PFSK-1 (cell line): ENCODE measurements around the gene TEX51.

Experiments
- FOXP2 ChIP-seq: optimal IDR thresholded peaks from 2 replicates; pipeline ENCODE3; 2011; ENCODE audit warnings: borderline replicate concordance, control low read depth, inconsistent platforms; ENCODE audit not compliant: insufficient read depth; ENCODE audit errors: extremely low read length, extremely low read depth
- POLR2AphosphoS5 ChIP-seq: IDR thresholded peaks from 2 replicates; pipeline ENCODE4 v1.6.1; 2012; ENCODE audit warnings: low read depth, mild to moderate bottlenecking, control low read depth, low read length, moderate library complexity
- SIN3A ChIP-seq: IDR thresholded peaks from 2 replicates; pipeline ENCODE4 v1.6.1; 2012; ENCODE audit warnings: mild to moderate bottlenecking, low read length, moderate library complexity, borderline replicate concordance; ENCODE audit not compliant: insufficient read depth
- TAF1 ChIP-seq: IDR thresholded peaks from 2 replicates; pipeline ENCODE4 v1.6.1; 2012; ENCODE audit warnings: low read length, control low read depth, borderline replicate concordance; ENCODE audit not compliant: insufficient read depth
- TF ChIP-seq, protein P1 (sequence below), 2 experiments: IDR thresholded peaks; 2 replicates each; pipeline versions ENCODE4 v1.6.1 to v1.8.0; 2011 to 2012; ENCODE audit warnings: low read depth in 2 of 2, low read length in 2 of 2, control low read depth in 1 of 2, inconsistent platforms in 1 of 2, mild to moderate bottlenecking in 1 of 2, moderate library complexity in 1 of 2; ENCODE audit not compliant: insufficient read depth in 1 of 2

TEX51 gene

GRCh38 chr2:126914811-126915500 is 16.3 kb downstream of the TEX51 start:
- TF ChIP-seq POLR2AphosphoS5 (no peak), SIN3A (no peak), TAF1 (no peak), FOXP2 (no peak)
- TF ChIP-seq, protein P1, sequence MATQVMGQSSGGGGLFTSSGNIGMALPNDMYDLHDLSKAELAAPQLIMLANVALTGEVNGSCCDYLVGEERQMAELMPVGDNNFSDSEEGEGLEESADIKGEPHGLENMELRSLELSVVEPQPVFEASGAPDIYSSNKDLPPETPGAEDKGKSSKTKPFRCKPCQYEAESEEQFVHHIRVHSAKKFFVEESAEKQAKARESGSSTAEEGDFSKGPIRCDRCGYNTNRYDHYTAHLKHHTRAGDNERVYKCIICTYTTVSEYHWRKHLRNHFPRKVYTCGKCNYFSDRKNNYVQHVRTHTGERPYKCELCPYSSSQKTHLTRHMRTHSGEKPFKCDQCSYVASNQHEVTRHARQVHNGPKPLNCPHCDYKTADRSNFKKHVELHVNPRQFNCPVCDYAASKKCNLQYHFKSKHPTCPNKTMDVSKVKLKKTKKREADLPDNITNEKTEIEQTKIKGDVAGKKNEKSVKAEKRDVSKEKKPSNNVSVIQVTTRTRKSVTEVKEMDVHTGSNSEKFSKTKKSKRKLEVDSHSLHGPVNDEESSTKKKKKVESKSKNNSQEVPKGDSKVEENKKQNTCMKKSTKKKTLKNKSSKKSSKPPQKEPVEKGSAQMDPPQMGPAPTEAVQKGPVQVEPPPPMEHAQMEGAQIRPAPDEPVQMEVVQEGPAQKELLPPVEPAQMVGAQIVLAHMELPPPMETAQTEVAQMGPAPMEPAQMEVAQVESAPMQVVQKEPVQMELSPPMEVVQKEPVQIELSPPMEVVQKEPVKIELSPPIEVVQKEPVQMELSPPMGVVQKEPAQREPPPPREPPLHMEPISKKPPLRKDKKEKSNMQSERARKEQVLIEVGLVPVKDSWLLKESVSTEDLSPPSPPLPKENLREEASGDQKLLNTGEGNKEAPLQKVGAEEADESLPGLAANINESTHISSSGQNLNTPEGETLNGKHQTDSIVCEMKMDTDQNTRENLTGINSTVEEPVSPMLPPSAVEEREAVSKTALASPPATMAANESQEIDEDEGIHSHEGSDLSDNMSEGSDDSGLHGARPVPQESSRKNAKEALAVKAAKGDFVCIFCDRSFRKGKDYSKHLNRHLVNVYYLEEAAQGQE (IDR thresholded peaks at IDR 0.05; ENCODE audit: insufficient read depth in 1 of 2, low read depth in 2 of 2, low read length in 2 of 2): no peak

GRCh38 chr2:126915903-126916302 is 17.2 kb downstream of the TEX51 start:
- TF ChIP-seq TAF1 (no peak), SIN3A (no peak), FOXP2 (no peak), POLR2AphosphoS5 (no peak)
- TF ChIP-seq, protein P1 (IDR thresholded peaks at IDR 0.05; ENCODE audit: insufficient read depth in 1 of 2, low read depth in 2 of 2, low read length in 2 of 2): no peak

DNA sequence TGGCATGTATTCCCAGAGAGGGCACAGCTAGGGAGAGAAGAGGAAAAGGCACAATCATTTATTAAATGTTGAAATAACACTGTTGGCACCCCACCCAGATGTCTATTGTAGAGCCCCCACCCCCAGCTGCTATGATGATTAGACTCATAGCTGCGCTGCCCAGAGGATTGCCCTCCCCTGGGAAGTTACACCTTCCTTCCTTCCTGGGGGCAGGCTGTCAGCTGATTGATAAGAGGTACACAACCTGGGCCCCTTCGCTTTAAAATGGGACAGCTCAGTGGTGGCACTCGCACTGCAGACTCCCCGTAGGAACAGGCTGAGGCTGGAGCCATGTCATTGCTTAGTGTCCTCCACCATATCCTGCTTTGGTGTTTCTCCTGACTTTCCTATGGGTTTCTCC is 18.1 kb downstream of the TEX51 start:
- no peak for TF ChIP-seq POLR2AphosphoS5
- no peak for TF ChIP-seq FOXP2
- TF ChIP-seq, protein P1 (IDR thresholded peaks at IDR 0.05; ENCODE audit: insufficient read depth in 1 of 2, low read depth in 2 of 2, low read length in 2 of 2): no peak
- TF ChIP-seq TAF1: no peak
- no peak for TF ChIP-seq SIN3A

GRCh38 chr2:126921066-126921465 is 22.4 kb downstream of the TEX51 start:
- no peak for TF ChIP-seq FOXP2
- TF ChIP-seq, protein P1 (IDR thresholded peaks at IDR 0.05; ENCODE audit: insufficient read depth in 1 of 2, low read depth in 2 of 2, low read length in 2 of 2): no peak
- TF ChIP-seq POLR2AphosphoS5: no peak
- no peak for TF ChIP-seq TAF1
- no peak for TF ChIP-seq SIN3A
